ENCODE measurements around the gene HOXC5. TPM values are rescaled to one million over a fixed set of nuclear protein-coding genes. Genes with fewer than 3 reads are reported as not detected.

HOXC5 gene
- total RNA-seq, 2 experiments from 2014 or later: not detected

DNA sequence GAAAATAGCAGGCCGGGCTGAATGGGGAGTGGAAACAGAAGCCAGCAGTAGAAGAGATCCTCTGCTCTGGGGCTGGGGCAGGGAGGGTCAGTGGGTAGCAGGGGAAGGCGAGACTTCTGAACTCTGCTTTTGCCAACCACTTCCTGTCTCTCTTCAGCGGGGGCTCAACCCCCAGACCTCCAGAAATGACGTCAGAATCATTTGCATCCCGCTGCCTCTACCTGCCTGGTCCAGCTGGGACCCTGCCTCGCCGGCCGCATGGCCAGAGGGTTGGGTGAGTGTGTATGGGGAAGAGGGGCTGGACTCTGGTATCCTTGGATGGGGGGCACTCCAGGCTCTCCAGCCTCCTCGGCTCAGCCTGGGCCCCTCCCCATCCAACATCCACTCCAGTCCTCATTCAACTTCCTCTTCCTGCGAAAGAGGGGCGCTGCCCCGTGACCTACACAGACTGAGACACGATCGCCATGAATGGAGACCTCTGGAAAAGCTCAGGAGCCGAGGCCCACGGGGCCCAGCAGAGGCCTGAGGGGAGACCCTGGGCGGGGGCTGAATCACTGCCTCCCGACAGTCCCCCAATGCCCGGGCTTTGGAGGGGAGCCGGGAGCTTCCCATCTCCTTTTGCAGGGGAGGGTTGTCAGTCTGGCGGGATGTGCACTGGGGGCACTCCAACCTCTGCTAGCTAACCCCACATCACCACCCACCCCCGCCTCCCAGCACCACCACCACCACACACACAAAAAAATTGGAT is 20.3 kb downstream of the HOXC5 start:
- ATAC-seq (peak; percentile 19), DNase-seq (no peak)
- Mint-ChIP-seq H3K4me3 (peak overlapping the region; percentile 0), H3K27ac (no peak overlapping the region), H3K27me3 (peaks cover 81% of the 10 kb centered on the region), H3K4me1 (peaks cover 21% of the 10 kb centered on the region), H3K36me3 (ENCODE audit: low read depth) (no peaks in the 10 kb centered on the region), H3K9me3 (ENCODE audit: low read depth) (no peaks in the 10 kb centered on the region)
- ChIA-PET POLR2A (no interaction called here), CTCF (interaction anchor here (0.6 to 2.5 kb wide), 7 partner anchors 9 to 171 kb away, joined by 3 to 15 read pairs (median 3); partner anchors contain the start of gene HOXC5)
- intact Hi-C loops (cut with DNase I, micrococcal nuclease): loop anchor here (2.0 to 5.0 kb wide), 5 partner anchors 46 to 96 kb away; no protein-coding TSS in a partner anchor

DNA sequence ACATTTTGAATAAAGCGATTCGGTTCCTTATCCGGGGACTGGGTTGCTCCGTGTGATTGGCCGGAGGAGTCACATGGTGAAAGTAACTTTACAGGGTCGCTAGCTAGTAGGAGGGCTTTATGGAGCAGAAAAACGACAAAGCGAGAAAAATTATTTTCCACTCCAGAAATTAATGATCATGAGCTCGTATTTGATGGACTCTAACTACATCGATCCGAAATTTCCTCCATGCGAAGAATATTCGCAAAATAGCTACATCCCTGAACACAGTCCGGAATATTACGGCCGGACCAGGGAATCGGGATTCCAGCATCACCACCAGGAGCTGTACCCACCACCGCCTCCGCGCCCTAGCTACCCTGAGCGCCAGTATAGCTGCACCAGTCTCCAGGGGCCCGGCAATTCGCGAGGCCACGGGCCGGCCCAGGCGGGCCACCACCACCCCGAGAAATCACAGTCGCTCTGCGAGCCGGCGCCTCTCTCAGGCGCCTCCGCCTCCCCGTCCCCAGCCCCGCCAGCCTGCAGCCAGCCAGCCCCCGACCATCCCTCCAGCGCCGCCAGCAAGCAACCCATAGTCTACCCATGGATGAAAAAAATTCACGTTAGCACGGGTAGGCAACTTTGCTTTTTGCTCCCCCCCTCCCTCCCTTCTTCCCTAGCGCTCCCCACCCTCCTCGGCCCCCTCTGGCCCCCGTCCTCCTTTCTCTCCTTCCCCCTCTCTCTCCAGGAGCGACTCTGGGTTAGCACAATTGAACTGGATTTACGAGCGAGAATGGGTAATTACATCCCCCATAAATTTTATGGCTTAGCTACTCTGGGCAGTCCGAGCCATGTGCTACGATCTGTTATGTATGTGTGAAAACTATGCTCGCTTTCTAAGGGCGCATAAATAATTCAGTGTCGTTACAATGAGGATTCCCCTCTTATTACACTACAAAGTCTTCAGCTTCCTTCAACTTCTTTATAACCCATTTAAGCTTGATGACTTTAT is 21.2 kb downstream of the HOXC5 start, which contains the start of gene HOXC4:
Gene HOXC4, plus strand, starts transcription at position 85 of the 991 bp plus-strand sequence. Its CDS starts 88 bp downstream, at position 173.
- no peaks in the 10 kb centered on the region for H3K9me3 Mint-ChIP-seq (ENCODE audit: low read depth)
- H3K27ac Mint-ChIP-seq: no peak within 1 kb of the TSS
- ChIA-PET POLR2A (no interaction called here), CTCF (interaction anchor here (0.6 to 2.5 kb wide), 8 partner anchors 10 to 154 kb away, joined by 3 to 15 read pairs (median 4); partner anchors contain the start of genes HOXC5 and HOXC9)
- intact Hi-C loops (cut with DNase I, micrococcal nuclease): loop anchor here (2.0 to 5.0 kb wide), 5 partner anchors 47 to 97 kb away; no protein-coding TSS in a partner anchor
- no peak for ATAC-seq
- H3K36me3 Mint-ChIP-seq (ENCODE audit: low read depth): no peaks in the 10 kb centered on the region
- DNase-seq: no peak
- H3K4me3 Mint-ChIP-seq: peak within 1 kb of the TSS; percentile 0
- peaks cover 21% of the 10 kb centered on the region for H3K4me1 Mint-ChIP-seq
- H3K27me3 Mint-ChIP-seq: peaks cover 81% of the 10 kb centered on the region

DNA sequence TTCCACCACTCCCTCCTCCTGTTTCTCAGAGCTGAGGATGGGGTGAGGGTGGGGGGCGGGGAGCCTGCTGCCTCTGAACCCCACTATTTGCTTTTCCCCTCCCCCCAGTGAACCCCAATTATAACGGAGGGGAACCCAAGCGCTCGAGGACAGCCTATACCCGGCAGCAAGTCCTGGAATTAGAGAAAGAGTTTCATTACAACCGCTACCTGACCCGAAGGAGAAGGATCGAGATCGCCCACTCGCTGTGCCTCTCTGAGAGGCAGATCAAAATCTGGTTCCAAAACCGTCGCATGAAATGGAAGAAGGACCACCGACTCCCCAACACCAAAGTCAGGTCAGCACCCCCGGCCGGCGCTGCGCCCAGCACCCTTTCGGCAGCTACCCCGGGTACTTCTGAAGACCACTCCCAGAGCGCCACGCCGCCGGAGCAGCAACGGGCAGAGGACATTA is 21.9 kb downstream of the HOXC5 start:
- H3K36me3 Mint-ChIP-seq (ENCODE audit: low read depth): no peaks in the 10 kb centered on the region
- DNase-seq (no peak), ATAC-seq (no peak)
- peaks cover 79% of the 10 kb centered on the region for H3K27me3 Mint-ChIP-seq
- H3K4me1 Mint-ChIP-seq: peaks cover 21% of the 10 kb centered on the region
- no peak overlapping the region for H3K4me3 Mint-ChIP-seq
- no peak overlapping the region for H3K27ac Mint-ChIP-seq
- no peaks in the 10 kb centered on the region for H3K9me3 Mint-ChIP-seq (ENCODE audit: low read depth)
- CTCF ChIA-PET: interaction anchor here (0.6 to 2.0 kb wide), 6 partner anchors 10 to 153 kb away, joined by 3 to 9 read pairs (median 4); partner anchors contain the start of gene HOXC9
- intact Hi-C loops (cut with DNase I, micrococcal nuclease): loop anchor here (5.0 kb wide), 3 partner anchors 62 to 97 kb away; no protein-coding TSS in a partner anchor
- POLR2A ChIA-PET: no interaction called here

DNA sequence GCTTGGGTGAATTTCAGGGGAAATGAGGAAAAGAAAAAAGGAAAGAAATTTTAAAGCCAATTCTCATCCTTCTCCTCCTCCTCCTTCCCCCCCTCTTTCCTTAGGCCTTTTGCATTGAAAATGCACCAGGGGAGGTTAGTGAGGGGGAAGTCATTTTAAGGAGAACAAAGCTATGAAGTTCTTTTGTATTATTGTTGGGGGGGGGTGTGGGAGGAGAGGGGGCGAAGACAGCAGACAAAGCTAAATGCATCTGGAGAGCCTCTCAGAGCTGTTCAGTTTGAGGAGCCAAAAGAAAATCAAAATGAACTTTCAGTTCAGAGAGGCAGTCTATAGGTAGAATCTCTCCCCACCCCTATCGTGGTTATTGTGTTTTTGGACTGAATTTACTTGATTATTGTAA is 22.7 kb downstream of the HOXC5 start:
- ChIA-PET CTCF (interaction anchor here (0.5 to 2.0 kb wide), 9 partner anchors 9 to 355 kb away, joined by 3 to 9 read pairs (median 3); partner anchors contain the start of gene HOXC5), POLR2A (no interaction called here)
- H3K36me3 Mint-ChIP-seq (ENCODE audit: low read depth): no peaks in the 10 kb centered on the region
- H3K27me3 Mint-ChIP-seq: peaks cover 77% of the 10 kb centered on the region
- intact Hi-C loops (cut with DNase I, micrococcal nuclease): no loop called here
- no peaks in the 10 kb centered on the region for H3K9me3 Mint-ChIP-seq (ENCODE audit: low read depth)
- peaks cover 15% of the 10 kb centered on the region for H3K4me1 Mint-ChIP-seq
- ATAC-seq: no peak
- no peak overlapping the region for H3K27ac Mint-ChIP-seq
- H3K4me3 Mint-ChIP-seq: no peak overlapping the region
- no peak for DNase-seq

DNA sequence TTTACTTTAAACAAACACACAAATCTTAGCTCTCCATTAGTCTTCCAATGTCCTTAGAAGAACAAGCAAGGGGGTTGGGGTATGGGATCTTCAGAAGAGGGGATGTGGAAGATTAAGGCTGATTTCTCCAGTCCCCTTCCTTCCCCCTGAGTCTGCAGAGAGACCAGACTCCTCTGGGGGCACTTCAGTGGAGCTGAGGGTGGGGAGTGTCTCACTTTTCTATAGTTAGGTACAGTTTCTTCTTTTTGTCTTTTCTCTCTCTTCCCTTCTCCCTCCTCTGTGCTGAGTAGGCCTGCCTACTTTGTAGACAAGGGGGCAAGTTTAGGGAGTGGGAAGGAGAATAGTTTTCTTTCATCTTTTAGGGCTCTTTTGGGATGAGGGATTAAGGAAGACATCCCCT is 23.3 kb downstream of the HOXC5 start:
- intact Hi-C loops (cut with DNase I, micrococcal nuclease): no loop called here
- Mint-ChIP-seq H3K4me1 (peaks cover 15% of the 10 kb centered on the region), H3K9me3 (ENCODE audit: low read depth) (no peaks in the 10 kb centered on the region), H3K27ac (no peak overlapping the region), H3K27me3 (peaks cover 77% of the 10 kb centered on the region), H3K4me3 (no peak overlapping the region), H3K36me3 (ENCODE audit: low read depth) (no peaks in the 10 kb centered on the region)
- ChIA-PET CTCF (interaction anchor here (0.5 to 2.0 kb wide), 7 partner anchors 8 to 52 kb away, joined by 3 to 9 read pairs (median 3); partner anchors contain the start of gene HOXC5), POLR2A (no interaction called here)
- DNase-seq: no peak
- no peak for ATAC-seq

DNA sequence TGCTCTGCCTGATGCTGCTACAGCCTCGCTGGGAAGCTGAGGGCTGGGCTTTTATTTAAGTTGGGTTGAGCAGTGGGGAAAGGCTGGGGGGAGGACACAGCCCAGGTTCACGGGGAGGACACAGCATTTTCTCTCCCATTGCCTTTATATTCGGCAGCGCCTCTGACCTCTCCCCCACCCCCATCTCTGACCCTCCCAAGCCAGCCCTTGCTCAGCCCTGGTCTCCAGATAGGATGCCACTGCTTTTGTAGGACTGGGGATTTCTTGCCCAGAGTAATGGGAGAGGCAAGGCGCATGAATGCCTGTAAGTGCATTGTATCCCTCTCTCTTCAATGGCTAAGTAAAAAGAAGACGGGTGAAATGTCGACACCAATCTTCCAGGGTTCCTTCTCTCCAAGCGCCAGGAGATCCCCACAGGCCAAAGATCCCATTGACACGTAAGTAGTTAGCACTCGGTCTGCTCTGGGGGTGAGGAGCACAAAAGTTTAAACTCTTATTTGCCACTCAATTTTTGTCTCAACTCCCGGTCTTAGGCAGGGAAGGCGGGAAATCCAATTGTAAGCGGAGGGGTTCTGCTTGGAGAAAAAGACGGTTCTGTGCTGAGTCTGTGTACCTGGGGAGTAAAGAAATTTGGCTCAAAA is 25.4 kb downstream of the HOXC5 start:
- intact Hi-C loops (cut with DNase I, micrococcal nuclease): no loop called here
- no peaks in the 10 kb centered on the region for H3K9me3 Mint-ChIP-seq (ENCODE audit: low read depth)
- H3K27ac Mint-ChIP-seq: no peak overlapping the region
- POLR2A ChIA-PET: no interaction called here
- peaks cover 6% of the 10 kb centered on the region for H3K4me1 Mint-ChIP-seq
- DNase-seq (no peak), ATAC-seq (no peak)
- H3K36me3 Mint-ChIP-seq (ENCODE audit: low read depth): no peaks in the 10 kb centered on the region
- CTCF ChIA-PET: interaction anchor here (0.6 to 1.6 kb wide), 2 partner anchors 149 to 231 kb away, joined by 3 read pairs; no protein-coding TSS in a partner anchor
- peaks cover 80% of the 10 kb centered on the region for H3K27me3 Mint-ChIP-seq
- no peak overlapping the region for H3K4me3 Mint-ChIP-seq

DNA sequence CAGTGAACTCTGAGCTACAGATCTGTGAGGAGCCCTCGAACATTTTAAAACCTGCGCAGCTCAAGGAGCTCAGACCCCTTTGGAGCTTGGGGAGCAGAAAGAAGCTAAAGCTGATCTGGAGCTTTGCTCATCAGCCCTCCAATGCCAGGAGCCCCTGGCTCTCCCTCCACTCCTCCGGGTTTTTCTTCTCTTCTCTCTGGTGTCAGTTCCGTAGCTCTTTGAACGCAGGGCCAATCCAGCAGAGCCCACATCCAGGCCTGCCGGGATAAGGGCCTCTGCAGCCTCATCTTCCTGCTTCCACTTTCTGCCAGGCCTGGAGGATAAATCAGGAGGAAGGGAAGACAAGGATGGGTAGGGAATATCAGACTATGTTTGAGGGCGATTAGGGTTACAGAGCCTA is 26.8 kb downstream of the HOXC5 start:
- Mint-ChIP-seq H3K4me3 (no peak overlapping the region), H3K27me3 (peaks cover 76% of the 10 kb centered on the region), H3K27ac (no peak overlapping the region), H3K9me3 (ENCODE audit: low read depth) (no peaks in the 10 kb centered on the region), H3K36me3 (ENCODE audit: low read depth) (no peaks in the 10 kb centered on the region), H3K4me1 (no peaks in the 10 kb centered on the region)
- ATAC-seq: no peak
- no peak for DNase-seq
- intact Hi-C loops (cut with DNase I, micrococcal nuclease): no loop called here
- ChIA-PET CTCF (interaction anchor here (0.9 to 1.6 kb wide), 6 partner anchors 12 to 199 kb away, joined by 3 to 5 read pairs (median 3); partner anchors contain the start of gene HOXC5), POLR2A (no interaction called here)

DNA sequence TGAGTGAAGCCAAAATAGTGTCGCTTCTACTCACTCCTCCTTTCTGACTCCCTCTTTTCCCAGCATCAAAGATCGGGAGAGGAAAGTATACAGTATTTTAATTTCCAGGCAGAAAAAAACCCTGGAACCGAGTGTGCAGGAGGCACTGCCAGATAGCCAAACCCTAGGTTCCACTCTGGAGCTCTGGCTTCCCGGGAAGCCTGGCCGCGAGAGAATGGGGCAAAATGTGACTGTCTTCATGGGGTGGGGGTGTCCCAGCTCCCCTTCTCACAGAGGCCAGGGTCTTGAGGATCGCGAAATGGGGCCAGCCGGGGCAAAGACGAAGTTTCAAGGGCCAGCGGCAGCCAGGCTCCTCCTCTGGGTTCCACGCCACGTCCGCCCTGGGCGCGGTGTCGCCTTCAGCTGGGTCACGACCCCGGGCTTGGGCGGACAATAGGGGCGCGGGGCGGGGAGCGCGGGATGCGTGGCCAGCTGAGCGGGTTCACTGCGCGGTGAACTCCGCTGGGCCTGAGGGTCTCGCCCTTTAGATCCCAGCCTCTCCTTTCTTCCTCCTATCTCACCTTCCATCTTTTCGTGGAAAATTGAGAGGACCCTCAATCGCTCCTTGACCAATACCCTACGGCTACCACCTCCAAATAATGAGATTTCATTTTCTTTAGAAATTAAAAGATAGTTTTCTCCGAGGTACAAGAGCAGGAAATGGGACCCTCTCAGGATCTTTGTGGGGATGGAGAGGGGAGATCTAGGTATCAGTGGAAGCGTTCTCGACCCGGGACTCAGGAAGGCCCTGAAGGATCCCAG is 27.5 kb downstream of the HOXC5 start:
- intact Hi-C loops (cut with DNase I, micrococcal nuclease): no loop called here
- no peak overlapping the region for H3K4me3 Mint-ChIP-seq
- CTCF ChIA-PET: interaction anchor here (0.5 to 1.6 kb wide), 8 partner anchors 8 to 176 kb away, joined by 3 to 5 read pairs (median 3); partner anchors contain the start of gene HOXC5
- DNase-seq: no peak
- no peaks in the 10 kb centered on the region for H3K9me3 Mint-ChIP-seq (ENCODE audit: low read depth)
- no peaks in the 10 kb centered on the region for H3K4me1 Mint-ChIP-seq
- ATAC-seq: no peak
- H3K27me3 Mint-ChIP-seq: peaks cover 71% of the 10 kb centered on the region
- no peaks in the 10 kb centered on the region for H3K36me3 Mint-ChIP-seq (ENCODE audit: low read depth)
- POLR2A ChIA-PET: interaction anchor here (0.6 kb wide), 1 partner anchor 74 kb away, joined by 3 read pairs; no protein-coding TSS in a partner anchor
- H3K27ac Mint-ChIP-seq: no peak overlapping the region

GRCh38 chr12:54060975-54061778 is 28.3 kb downstream of the HOXC5 start:
- Mint-ChIP-seq H3K36me3 (ENCODE audit: low read depth) (no peaks in the 10 kb centered on the region), H3K4me3 (no peak overlapping the region), H3K9me3 (ENCODE audit: low read depth) (no peaks in the 10 kb centered on the region), H3K4me1 (no peaks in the 10 kb centered on the region), H3K27me3 (peaks cover 69% of the 10 kb centered on the region), H3K27ac (no peak overlapping the region)
- ATAC-seq: no peak
- DNase-seq: no peak
- ChIA-PET CTCF (interaction anchor here (0.8 to 1.1 kb wide), 3 partner anchors 9 to 130 kb away, joined by 3 to 4 read pairs (median 3); no protein-coding TSS in a partner anchor), POLR2A (interaction anchor here (0.6 kb wide), 1 partner anchor 75 kb away, joined by 3 read pairs; no protein-coding TSS in a partner anchor)
- intact Hi-C loops (cut with DNase I, micrococcal nuclease): no loop called here

Measured in activated CD4-positive, alpha-beta T cell treated with anti-CD3 and anti-CD28 coated beads for 36 hours (primary cell).